HEK293 (cell line): ENCODE measurements around the gene KRT222.

Source experiments
- OSR2 ChIP-seq: fragments of 450-650 bp; formaldehyde crosslinking; IDR thresholded peaks from 2 replicates; pipeline ENCODE4 v1.5.1; 2016; ENCODE audit warnings: missing biosample characterization, missing genetic modification characterization
- YY1 ChIP-seq: fragments of 450-650 bp; formaldehyde crosslinking; IDR thresholded peaks from 2 replicates; pipeline ENCODE4 v1.5.1; 2018; ENCODE audit warnings: missing biosample characterization, missing genetic modification characterization
- ZFP37 ChIP-seq: fragments of 450-650 bp; formaldehyde crosslinking; IDR thresholded peaks from 2 replicates; pipeline ENCODE4 v1.5.1; 2016; ENCODE audit warnings: missing biosample characterization, missing genetic modification characterization
- ZNF362 ChIP-seq: fragments of 450-650 bp; formaldehyde crosslinking; IDR thresholded peaks from 2 replicates; pipeline ENCODE4 v1.5.1; 2016; ENCODE audit warnings: missing biosample characterization, missing genetic modification characterization
- ZNF571 ChIP-seq: fragments of 450-650 bp; formaldehyde crosslinking; IDR thresholded peaks from 2 replicates; pipeline ENCODE4 v1.5.0; 2017; ENCODE audit warnings: missing biosample characterization, missing genetic modification characterization
- ZNF585B ChIP-seq: fragments of 450-650 bp; formaldehyde crosslinking; IDR thresholded peaks from 2 replicates; pipeline ENCODE4 v1.5.1; 2016; ENCODE audit warnings: missing biosample characterization, missing genetic modification characterization
- ZNF776 ChIP-seq: fragments of 450-650 bp; formaldehyde crosslinking; IDR thresholded peaks from 2 replicates; pipeline ENCODE4 v1.5.0; 2017; ENCODE audit warnings: missing biosample characterization, missing genetic modification characterization, borderline replicate concordance
- TF ChIP-seq, protein P1 (sequence below): fragments of 450-650 bp; formaldehyde crosslinking; IDR thresholded peaks from 2 replicates; pipeline ENCODE4 v1.5.1; 2016; ENCODE audit warnings: missing biosample characterization, missing genetic modification characterization
- TF ChIP-seq, protein P2 (sequence below): sonication (generic); formaldehyde crosslinking; IDR thresholded peaks from 2 replicates; pipeline ENCODE4 v1.8.1; 2022; ENCODE audit warnings: mild to moderate bottlenecking, moderate library complexity, missing genetic modification reagents

- TF ChIP-seq YY1 (tag by site-specific recombination): no peak
- no peak for TF ChIP-seq OSR2 (tag by site-specific recombination)
- no peak for TF ChIP-seq ZNF571 (tag by site-specific recombination)
- no peak for TF ChIP-seq ZFP37 (tag by site-specific recombination)
- TF ChIP-seq ZNF776 (tag by site-specific recombination): no peak
- TF ChIP-seq, protein P1, sequence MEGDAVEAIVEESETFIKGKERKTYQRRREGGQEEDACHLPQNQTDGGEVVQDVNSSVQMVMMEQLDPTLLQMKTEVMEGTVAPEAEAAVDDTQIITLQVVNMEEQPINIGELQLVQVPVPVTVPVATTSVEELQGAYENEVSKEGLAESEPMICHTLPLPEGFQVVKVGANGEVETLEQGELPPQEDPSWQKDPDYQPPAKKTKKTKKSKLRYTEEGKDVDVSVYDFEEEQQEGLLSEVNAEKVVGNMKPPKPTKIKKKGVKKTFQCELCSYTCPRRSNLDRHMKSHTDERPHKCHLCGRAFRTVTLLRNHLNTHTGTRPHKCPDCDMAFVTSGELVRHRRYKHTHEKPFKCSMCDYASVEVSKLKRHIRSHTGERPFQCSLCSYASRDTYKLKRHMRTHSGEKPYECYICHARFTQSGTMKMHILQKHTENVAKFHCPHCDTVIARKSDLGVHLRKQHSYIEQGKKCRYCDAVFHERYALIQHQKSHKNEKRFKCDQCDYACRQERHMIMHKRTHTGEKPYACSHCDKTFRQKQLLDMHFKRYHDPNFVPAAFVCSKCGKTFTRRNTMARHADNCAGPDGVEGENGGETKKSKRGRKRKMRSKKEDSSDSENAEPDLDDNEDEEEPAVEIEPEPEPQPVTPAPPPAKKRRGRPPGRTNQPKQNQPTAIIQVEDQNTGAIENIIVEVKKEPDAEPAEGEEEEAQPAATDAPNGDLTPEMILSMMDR (tag by site-specific recombination): no peak
- TF ChIP-seq ZNF362: no peak
- TF ChIP-seq, protein P2, sequence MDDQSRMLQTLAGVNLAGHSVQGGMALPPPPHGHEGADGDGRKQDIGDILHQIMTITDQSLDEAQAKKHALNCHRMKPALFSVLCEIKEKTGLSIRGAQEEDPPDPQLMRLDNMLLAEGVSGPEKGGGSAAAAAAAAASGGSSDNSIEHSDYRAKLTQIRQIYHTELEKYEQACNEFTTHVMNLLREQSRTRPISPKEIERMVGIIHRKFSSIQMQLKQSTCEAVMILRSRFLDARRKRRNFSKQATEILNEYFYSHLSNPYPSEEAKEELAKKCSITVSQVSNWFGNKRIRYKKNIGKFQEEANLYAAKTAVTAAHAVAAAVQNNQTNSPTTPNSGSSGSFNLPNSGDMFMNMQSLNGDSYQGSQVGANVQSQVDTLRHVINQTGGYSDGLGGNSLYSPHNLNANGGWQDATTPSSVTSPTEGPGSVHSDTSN: no peak
- TF ChIP-seq ZNF585B: no peak
Measured at GRCh38 chr17:40621019-40621418, 44.0 kb downstream of the KRT222 start.
